ENCODE data around the gene NXPE1. TPM values are rescaled to one million over a fixed set of nuclear protein-coding genes. Genes with fewer than 3 reads are reported as not detected.

The NXPE1 gene
- total RNA-seq, 4 donors from 2014 or later, result 144 to 449 (median 370) TPM

GRCh38 chr11:114478768-114479167 lies 80.9 kb downstream of the NXPE1 start:
- no peak for TF ChIP-seq POLR2A (IDR thresholded peaks at IDR 0.05)
- no peak for TF ChIP-seq EP300 (IDR thresholded peaks at IDR 0.05; ENCODE audit: low read depth)
- no peak for TF ChIP-seq CTCF (IDR thresholded peaks at IDR 0.05)
- no peak for TF ChIP-seq POLR2AphosphoS5 (IDR thresholded peaks at IDR 0.05)
- H3K27me3 ChIP-seq, result no peaks in the 10 kb centered on the region
- H3K4me3 ChIP-seq, result no peak overlapping the region
- WGBS, 2 donors (ENCODE audit: low coverage in 1 of 2), result 64 to 76% methylated on average over 4 of the region's 4 CpGs
- H3K9me3 ChIP-seq, result no peaks in the 10 kb centered on the region
- intact Hi-C loops (cut with DNase I; ENCODE audit: low total_unique reads) (no loop called here), in situ Hi-C loops (cut with MboI; ENCODE audit: low pct_ligation_motif_present in 1 of 4, low pct_unique_long_range_greater_than_20kb in 1 of 4, low sequenced_read_pairs in 3 of 4) (no loop called here)
- H3K4me1 ChIP-seq, result peaks cover 0 to 6% (median 0%) of the 10 kb centered on the region in 4 donors
- no peak for DNase-seq
- no peak overlapping the region for H3K27ac ChIP-seq
- no peaks in the 10 kb centered on the region for H3K36me3 ChIP-seq

- H3K36me3 ChIP-seq, result no peaks in the 10 kb centered on the region
- no peak overlapping the region for H3K27ac ChIP-seq
- DNase-seq, result no peak
- intact Hi-C loops (cut with DNase I; ENCODE audit: low total_unique reads), result no loop called here
- in situ Hi-C loops (cut with MboI; ENCODE audit: low pct_ligation_motif_present in 1 of 4, low pct_unique_long_range_greater_than_20kb in 1 of 4, low sequenced_read_pairs in 3 of 4), result no loop called here
- peaks cover 0 to 6% (median 0%) of the 10 kb centered on the region in 4 donors for H3K4me1 ChIP-seq
- H3K4me3 ChIP-seq, result no peak overlapping the region
- H3K27me3 ChIP-seq, result no peaks in the 10 kb centered on the region
- WGBS, 2 donors (ENCODE audit: low coverage in 1 of 2), result 29% methylated on average over 2 of the region's 2 CpGs; no CpG with 5 or more reads in 1 of the 2 donors
- H3K9me3 ChIP-seq, result no peaks in the 10 kb centered on the region
- TF ChIP-seq CTCF (IDR thresholded peaks at IDR 0.05) (no peak), POLR2A (IDR thresholded peaks at IDR 0.05) (no peak), POLR2AphosphoS5 (IDR thresholded peaks at IDR 0.05) (no peak), EP300 (IDR thresholded peaks at IDR 0.05; ENCODE audit: low read depth) (no peak)
Measured at GRCh38 chr11:114478001-114478410, 81.7 kb downstream of the NXPE1 start.

- intact Hi-C loops (cut with DNase I; ENCODE audit: low total_unique reads) (no loop called here), in situ Hi-C loops (cut with MboI; ENCODE audit: low pct_ligation_motif_present in 1 of 4, low pct_unique_long_range_greater_than_20kb in 1 of 4, low sequenced_read_pairs in 3 of 4) (no loop called here)
- DNase-seq, result no peak
- Histone ChIP-seq H3K4me1 (no peaks in the 10 kb centered on the region), H3K27me3 (no peaks in the 10 kb centered on the region), H3K4me3 (no peak overlapping the region), H3K36me3 (no peaks in the 10 kb centered on the region), H3K27ac (no peak overlapping the region), H3K9me3 (no peaks in the 10 kb centered on the region)
- TF ChIP-seq POLR2A (IDR thresholded peaks at IDR 0.05), result no peak
- no peak for TF ChIP-seq CTCF (IDR thresholded peaks at IDR 0.05)
- TF ChIP-seq EP300 (IDR thresholded peaks at IDR 0.05; ENCODE audit: low read depth), result no peak
- TF ChIP-seq POLR2AphosphoS5 (IDR thresholded peaks at IDR 0.05), result no peak
- WGBS, 2 donors (ENCODE audit: low coverage in 1 of 2), result 90 to 96% methylated on average over 2 of the region's 2 CpGs
Measured at GRCh38 chr11:114472661-114473060, 87.0 kb downstream of the NXPE1 start.

Small RNA genes within 50 kb of the gene (small RNA-seq; reads per million reads assigned to genes)
- 0 reads per million in 4 donors for gene RF01210

Other genes with a start within 250 kb of the NXPE1 start
- 10 to 100 TPM in 2 of 4 donors, 1 to 10 TPM in 1, not detected in 1; 9.4 to 15.0 (median 14.7) TPM for gene C11orf71, start 159.4 kb downstream of the NXPE1 start, total RNA-seq
- gene RBM7, start 159.2 kb downstream of the NXPE1 start, total RNA-seq, result 10 to 100 TPM in 3 of 4 donors, 1 to 10 TPM in 1; 5.6 to 25.9 (median 23.1) TPM
- gene REXO2, start 120.4 kb downstream of the NXPE1 start, total RNA-seq, result 100 to 1,000 TPM in 1 of 4 donors, 10 to 100 TPM in 3; 28.1 to 126 (median 59.0) TPM
- gene NXPE4, start 35.9 kb upstream of the NXPE1 start, total RNA-seq, result 100 to 1,000 TPM; 184 to 292 (median 263) TPM
- gene NXPE2, start 118.6 kb upstream of the NXPE1 start, total RNA-seq, result 10 to 100 TPM; 20.2 to 35.9 (median 28.4) TPM

Measured in transverse colon (tissue), 4 donors.